ENCODE data around the gene C1orf174.

The C1orf174 gene

DNA sequence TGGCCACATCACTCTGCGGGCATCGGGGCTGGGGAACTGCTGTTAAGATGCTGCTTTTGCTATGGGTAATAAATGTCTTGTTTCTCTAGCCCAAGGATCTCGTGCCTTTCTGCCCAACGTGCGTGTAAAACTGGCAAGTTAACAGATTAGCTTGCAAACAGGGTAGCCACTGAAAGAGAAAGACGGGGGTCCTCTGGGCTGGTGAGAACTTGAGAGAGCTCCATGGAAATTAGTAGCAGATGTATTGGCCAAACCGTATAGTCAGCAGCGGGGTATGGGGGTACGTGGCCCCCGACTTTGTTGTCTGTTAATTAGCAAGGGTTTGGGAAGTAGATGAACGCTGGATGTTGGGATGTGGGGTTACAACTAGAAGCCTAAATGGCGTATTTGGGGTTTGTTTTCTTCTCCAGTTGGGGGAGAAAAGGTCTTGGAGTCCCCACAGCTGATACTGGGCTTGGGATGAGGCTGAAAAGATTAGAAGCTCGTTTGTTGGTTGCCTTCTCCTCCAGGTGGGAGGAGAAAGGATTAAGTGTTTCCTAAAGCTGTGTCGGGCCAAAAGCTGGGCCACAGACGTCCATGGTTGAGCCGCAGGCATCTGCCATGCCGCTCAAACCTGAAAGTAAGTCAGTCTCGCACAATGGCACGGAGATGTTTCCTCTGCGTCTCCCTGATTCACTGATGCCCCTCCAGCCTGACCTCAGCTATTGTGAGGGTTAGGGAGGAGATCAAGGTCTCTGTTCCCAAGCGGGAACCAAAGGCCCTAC is 32.3 kb upstream of the C1orf174 start:
- no peak for ATAC-seq (replicated peaks)

DNA sequence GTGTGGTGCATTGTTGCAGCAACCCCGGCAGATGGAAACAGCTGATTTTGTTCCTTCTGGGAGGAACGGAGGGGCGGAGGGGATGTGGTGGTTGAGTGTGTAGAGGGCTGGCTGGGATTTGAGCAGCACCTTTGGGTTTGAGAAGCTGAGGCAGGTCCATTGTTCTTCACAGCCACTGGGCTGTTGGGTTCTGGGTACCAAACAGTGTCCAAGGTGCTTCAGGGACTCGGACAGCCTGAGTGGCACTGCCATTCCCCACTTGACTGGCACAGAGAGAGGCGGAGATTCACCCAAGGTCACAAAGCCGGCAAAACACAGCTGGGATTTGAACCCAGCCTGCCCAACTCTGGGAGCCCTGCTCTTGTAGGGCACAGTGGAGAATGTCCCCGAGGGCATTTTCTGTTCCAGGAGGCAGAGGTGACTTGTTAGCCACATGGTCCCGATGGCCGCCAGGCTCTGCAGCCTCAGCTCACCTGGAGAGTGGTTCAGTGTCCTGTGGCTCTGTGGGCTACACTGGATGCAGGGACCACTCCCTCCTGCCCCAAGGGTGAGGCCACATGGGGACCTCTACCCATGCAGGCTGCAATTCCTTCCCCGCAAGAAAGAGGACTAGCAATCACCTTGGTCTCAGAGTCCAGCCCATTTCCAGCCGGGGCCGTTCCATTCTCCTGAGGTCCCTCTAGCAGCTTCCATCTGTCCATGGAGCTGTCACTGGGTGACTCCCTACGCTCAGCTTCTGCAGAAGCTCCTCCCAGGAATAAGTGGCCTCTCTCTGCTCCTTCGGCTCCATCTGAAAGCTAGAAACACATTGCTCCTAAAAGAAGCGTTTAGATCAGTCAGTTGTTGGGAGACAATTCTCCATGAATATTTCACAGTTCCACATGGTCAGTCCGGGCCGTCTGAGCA is 31.2 kb upstream of the C1orf174 start:
- no peak overlapping the region for H3K4me3 Mint-ChIP-seq
- H3K9me3 Mint-ChIP-seq, result peaks cover 0 to 5% of the 10 kb centered on the region in 2 donors
- H3K4me1 Mint-ChIP-seq (ENCODE audit: low read depth in 2 of 2), result no peaks in the 10 kb centered on the region
- no peak overlapping the region for H3K27ac Mint-ChIP-seq
- peaks cover 3% of the 10 kb centered on the region for H3K36me3 Mint-ChIP-seq (ENCODE audit: insufficient read depth)
- ATAC-seq (replicated peaks), result no peak
- H3K27me3 Mint-ChIP-seq, result peaks cover 12 to 33% of the 10 kb centered on the region in 2 donors
- no peak for DNase-seq

More for the DNA sequence above, 32.3 kb upstream of the C1orf174 start:
- DNase-seq, result no peak
- Mint-ChIP-seq H3K4me1 (ENCODE audit: low read depth in 2 of 2) (no peaks in the 10 kb centered on the region), H3K4me3 (no peak overlapping the region), H3K27me3 (peaks cover 17 to 29% of the 10 kb centered on the region in 2 donors), H3K9me3 (peaks cover 0 to 5% of the 10 kb centered on the region in 2 donors), H3K36me3 (ENCODE audit: insufficient read depth) (peaks cover 3% of the 10 kb centered on the region), H3K27ac (no peak overlapping the region)

DNA sequence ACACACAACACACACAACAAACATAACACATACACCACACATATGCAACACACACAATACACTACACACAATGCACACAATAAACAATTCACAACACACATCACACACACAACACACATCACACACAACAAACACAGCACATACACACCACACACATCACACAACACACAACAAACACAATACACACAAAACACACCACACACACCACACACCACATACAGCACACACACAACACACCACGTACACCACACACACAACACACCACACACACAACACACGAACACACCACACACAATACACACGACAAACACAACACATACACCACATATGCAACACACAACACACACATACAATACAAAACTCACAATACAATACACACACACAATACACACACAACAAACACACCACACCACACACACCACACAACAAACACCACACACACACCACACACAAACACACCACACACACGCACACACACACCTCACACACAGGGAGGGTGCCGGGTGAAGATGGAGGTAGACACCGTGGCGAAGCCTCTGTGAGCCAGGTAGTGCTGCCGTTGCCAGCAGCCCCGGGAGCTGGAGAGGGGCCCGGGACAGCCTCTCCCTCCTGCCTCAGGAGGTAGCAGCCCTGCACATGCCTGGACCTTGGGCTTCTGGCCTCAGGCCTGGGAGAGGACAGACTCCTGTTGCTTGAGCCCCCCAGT is 30.4 kb upstream of the C1orf174 start:
- Mint-ChIP-seq H3K4me3 (no peak overlapping the region), H3K27me3 (peaks cover 12 to 34% of the 10 kb centered on the region in 2 donors), H3K36me3 (ENCODE audit: insufficient read depth) (peaks cover 3% of the 10 kb centered on the region), H3K9me3 (peaks cover 0 to 5% of the 10 kb centered on the region in 2 donors), H3K4me1 (ENCODE audit: low read depth in 2 of 2) (no peaks in the 10 kb centered on the region), H3K27ac (no peak overlapping the region)
- ATAC-seq (replicated peaks) (no peak), DNase-seq (no peak)

DNA sequence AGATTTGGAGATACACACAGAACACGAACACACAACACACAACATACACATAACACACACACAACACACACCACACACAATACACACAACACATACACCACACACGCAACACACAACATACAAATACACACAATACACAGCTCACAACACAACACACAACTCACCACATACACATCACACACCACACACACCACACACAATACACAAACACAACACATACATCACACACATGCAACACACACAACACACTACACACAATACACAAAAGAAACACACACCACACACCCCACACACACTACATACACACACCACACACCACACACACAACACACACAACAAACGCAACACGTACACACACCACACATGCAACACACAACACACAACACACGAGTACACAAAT is 29.1 kb upstream of the C1orf174 start:
- Mint-ChIP-seq H3K36me3 (ENCODE audit: insufficient read depth) (peaks cover 3% of the 10 kb centered on the region), H3K27me3 (peaks cover 6 to 22% of the 10 kb centered on the region in 2 donors), H3K9me3 (peaks cover 0 to 5% of the 10 kb centered on the region in 2 donors), H3K27ac (peak overlapping the region in 1 of 2 donors; percentile 22), H3K4me1 (ENCODE audit: low read depth in 2 of 2) (no peaks in the 10 kb centered on the region), H3K4me3 (no peak overlapping the region)
- no peak for DNase-seq
- ATAC-seq (replicated peaks), result no peak

DNA sequence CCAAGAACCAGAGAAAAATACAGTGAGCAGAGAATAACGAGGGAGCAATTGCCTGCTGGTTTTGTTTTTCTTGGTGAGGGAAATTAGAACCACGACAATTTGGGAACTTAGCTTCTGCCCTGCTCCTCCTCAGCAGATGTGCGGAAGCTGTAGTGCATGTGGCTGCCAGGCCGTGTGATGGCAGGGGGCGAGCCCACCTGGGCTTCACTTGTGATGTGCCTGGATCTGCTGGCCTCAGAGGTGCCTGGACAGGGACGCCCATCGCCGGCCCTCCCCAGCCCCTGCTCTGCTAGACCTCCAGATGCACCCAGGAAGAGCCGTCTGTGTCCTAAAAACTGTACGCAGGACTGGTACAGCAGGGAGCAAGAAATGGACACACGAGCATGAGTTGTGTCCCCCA is 28.5 kb upstream of the C1orf174 start:
- H3K27me3 Mint-ChIP-seq, result peaks cover under 1 to 24% of the 10 kb centered on the region in 2 donors
- H3K9me3 Mint-ChIP-seq, result peaks cover 0 to 5% of the 10 kb centered on the region in 2 donors
- ATAC-seq (replicated peaks) (no peak), DNase-seq (no peak)
- H3K4me3 Mint-ChIP-seq, result no peak overlapping the region
- H3K4me1 Mint-ChIP-seq (ENCODE audit: low read depth in 2 of 2), result no peaks in the 10 kb centered on the region
- H3K27ac Mint-ChIP-seq, result peak overlapping the region in 1 of 2 donors; percentile 22
- H3K36me3 Mint-ChIP-seq (ENCODE audit: insufficient read depth), result peaks cover 3% of the 10 kb centered on the region

DNA sequence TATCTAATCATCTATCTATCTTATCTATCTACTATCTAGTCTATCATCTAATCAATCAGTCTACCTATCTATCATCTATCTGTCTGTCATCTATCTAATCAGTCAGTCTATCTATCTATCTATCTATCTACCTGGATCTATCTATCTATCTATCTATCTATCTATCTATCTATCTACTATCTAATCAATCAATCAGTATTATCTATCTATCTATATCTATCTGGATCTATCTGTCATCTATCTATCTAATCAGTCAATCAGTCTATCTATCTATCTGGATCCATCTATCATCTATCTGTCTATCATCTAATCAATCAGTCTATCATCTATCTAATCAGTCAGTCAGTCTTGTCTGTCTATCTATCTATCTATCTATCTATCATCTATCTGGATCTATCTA is 26.9 kb upstream of the C1orf174 start:
- peaks cover 0 to 5% of the 10 kb centered on the region in 2 donors for H3K9me3 Mint-ChIP-seq
- ATAC-seq (replicated peaks) (no peak), DNase-seq (no peak)
- peaks cover 0 to 3% of the 10 kb centered on the region in 2 donors for H3K4me1 Mint-ChIP-seq (ENCODE audit: low read depth in 2 of 2)
- no peak overlapping the region for H3K4me3 Mint-ChIP-seq
- peaks cover 3% of the 10 kb centered on the region for H3K36me3 Mint-ChIP-seq (ENCODE audit: insufficient read depth)
- H3K27me3 Mint-ChIP-seq, result peaks cover 0 to 19% of the 10 kb centered on the region in 2 donors
- H3K27ac Mint-ChIP-seq, result no peak overlapping the region

DNA sequence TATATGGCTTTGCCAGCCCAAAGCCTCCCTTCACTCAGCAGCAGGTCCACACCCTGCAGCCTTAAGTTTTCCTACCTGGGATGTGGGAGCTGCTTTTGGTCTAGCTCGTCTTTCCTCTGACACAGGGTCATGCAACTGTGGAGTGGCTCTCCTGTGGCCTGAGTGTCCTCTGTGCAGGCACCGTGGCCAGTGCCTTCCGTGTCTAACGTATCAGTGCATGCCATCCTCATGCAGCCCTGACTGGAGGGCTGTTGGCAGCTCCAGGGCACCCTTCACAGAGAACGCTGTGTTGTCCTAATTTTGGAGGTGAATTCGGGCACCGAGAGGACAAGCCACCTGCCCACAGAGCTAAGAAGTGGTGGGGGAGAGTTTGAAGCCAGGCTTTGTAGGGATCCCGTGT is 25.7 kb upstream of the C1orf174 start:
- peaks cover 2 to 3% of the 10 kb centered on the region in 2 donors for H3K4me1 Mint-ChIP-seq (ENCODE audit: low read depth in 2 of 2)
- peaks cover 3% of the 10 kb centered on the region for H3K36me3 Mint-ChIP-seq (ENCODE audit: insufficient read depth)
- H3K4me3 Mint-ChIP-seq, result no peak overlapping the region
- H3K27me3 Mint-ChIP-seq, result peaks cover 0 to 31% of the 10 kb centered on the region in 2 donors
- DNase-seq (no peak), ATAC-seq (replicated peaks) (no peak)
- H3K9me3 Mint-ChIP-seq, result peaks cover 0 to 5% of the 10 kb centered on the region in 2 donors
- no peak overlapping the region for H3K27ac Mint-ChIP-seq

DNA sequence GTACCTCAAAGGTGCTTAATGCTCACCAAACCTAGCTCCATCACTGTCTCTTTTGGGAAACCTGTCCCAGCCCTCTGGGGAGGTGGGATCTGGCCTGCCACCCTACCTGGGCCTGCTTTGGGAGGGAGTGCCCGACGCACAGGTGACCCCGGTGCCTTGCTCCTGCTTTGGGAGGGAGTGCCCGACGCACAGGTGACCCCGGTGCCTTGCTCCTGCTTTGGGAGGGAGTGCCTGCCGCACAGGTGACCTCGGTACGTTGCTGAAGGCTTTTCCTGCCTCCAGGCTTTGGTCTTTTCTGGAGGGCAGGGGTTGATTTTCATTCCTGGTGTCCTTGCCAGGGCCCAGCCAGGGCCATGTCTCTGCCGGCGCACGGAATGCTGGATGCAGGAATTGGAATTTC is 25.2 kb upstream of the C1orf174 start:
- ATAC-seq (replicated peaks), result no peak
- Mint-ChIP-seq H3K36me3 (ENCODE audit: insufficient read depth) (peaks cover 2% of the 10 kb centered on the region), H3K27me3 (peaks cover 0 to 34% of the 10 kb centered on the region in 2 donors), H3K4me1 (ENCODE audit: low read depth in 2 of 2) (peaks cover 2 to 3% of the 10 kb centered on the region in 2 donors), H3K27ac (no peak overlapping the region), H3K4me3 (no peak overlapping the region), H3K9me3 (peaks cover 0 to 3% of the 10 kb centered on the region in 2 donors)
- no peak for DNase-seq

DNA sequence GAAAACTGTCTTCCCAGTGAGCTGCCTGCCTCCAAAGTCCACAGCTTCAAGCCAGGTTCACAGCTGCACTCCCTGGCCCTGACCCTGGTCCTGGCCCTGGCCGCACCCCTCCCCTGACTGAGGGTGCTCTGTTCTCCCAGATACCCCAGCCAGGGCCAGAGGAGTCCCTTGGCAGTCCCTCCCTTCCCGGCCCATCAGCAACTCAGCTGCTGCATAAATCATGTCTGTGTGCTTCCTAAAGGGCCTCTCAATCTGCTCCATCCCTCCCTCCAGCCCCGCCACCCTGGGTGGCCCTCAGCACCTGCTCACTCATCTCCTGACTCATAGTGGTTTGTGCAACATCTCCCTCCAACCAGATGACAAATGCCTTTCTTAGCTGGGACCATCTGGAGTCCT is 24.8 kb upstream of the C1orf174 start:
- DNase-seq, result no peak
- Mint-ChIP-seq H3K9me3 (no peaks in the 10 kb centered on the region), H3K4me3 (no peak overlapping the region), H3K4me1 (ENCODE audit: low read depth in 2 of 2) (peaks cover 2 to 3% of the 10 kb centered on the region in 2 donors), H3K27me3 (peaks cover 0 to 34% of the 10 kb centered on the region in 2 donors), H3K27ac (no peak overlapping the region), H3K36me3 (ENCODE audit: insufficient read depth) (no peaks in the 10 kb centered on the region)
- ATAC-seq (replicated peaks), result no peak

DNA sequence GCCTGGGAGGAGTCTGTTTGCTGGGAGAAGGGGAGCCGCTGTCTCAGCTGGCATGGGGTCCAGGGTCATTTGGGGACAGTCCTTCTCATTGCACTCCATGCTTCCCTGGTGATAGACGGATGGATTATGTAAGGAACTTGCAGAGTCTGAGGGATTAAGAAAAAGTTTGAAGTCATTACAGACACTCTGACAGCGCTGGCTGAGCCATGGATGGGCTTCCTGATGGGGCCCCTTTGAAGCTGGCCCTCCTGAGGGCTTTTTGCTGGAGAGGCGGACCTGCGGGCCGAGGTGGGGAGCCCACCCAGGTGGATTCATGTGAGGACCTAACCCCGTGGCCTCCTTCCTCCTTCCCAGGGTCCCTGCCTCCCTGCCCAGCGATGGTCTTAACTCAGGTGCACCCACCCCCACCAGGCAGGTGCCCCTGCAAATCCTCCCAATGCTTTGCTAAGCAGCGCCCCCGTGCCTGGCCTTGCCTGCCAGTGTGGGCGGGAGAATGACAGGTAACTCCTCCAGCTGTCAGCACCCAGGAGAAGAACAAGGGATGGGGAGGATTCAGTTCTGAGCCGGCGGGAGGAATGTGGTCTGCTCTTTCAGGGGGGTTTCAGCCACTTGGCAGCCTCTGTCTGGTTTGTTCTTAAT is 24.2 kb upstream of the C1orf174 start:
- Mint-ChIP-seq H3K27me3 (peaks cover 1 to 36% of the 10 kb centered on the region in 2 donors), H3K4me3 (no peak overlapping the region), H3K36me3 (ENCODE audit: insufficient read depth) (no peaks in the 10 kb centered on the region), H3K9me3 (no peaks in the 10 kb centered on the region), H3K27ac (no peak overlapping the region), H3K4me1 (ENCODE audit: low read depth in 2 of 2) (peaks cover 2 to 3% of the 10 kb centered on the region in 2 donors)
- DNase-seq (no peak), ATAC-seq (replicated peaks) (no peak)

DNA sequence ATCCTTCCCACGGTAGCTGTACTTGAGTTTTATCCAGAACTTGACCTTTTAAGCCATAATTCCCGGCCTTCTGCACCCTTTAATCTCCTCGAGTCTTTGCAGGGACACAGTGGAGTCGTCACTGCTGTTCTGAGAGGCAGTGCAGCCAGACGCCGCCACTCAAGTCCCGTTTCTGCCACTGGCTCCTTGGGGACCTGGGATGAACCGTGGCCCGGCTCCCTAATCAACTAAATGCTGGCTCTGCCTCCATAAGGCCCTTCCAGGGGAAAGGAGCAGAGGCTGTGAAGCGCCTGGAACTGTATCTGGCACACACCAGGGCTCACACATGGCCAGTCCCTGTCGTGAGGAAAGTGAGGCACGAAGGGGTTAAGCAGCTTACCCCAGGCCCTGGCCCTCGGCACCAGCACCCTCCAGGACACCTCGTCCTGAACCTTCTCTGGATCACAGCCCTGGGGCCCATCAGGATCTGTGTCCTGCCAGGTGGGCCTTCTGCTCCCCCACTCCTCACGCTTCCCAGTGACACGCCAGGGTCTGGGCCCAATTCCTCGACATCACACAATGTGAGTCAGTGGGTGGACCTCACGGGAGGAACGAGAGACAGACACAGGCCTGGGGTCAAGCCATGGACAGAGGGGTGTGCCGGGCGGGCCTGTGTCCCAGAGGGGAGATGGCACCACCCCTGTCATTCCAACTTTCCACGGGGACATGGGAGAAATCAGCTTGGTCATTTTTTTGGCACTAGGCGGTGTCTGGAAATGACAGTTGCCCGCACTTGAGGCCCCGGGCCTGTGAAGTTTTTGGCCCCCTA is 23.5 kb upstream of the C1orf174 start:
- DNase-seq (no peak), ATAC-seq (replicated peaks) (no peak)
- H3K27me3 Mint-ChIP-seq, result peaks cover 8 to 43% of the 10 kb centered on the region in 2 donors

DNA sequence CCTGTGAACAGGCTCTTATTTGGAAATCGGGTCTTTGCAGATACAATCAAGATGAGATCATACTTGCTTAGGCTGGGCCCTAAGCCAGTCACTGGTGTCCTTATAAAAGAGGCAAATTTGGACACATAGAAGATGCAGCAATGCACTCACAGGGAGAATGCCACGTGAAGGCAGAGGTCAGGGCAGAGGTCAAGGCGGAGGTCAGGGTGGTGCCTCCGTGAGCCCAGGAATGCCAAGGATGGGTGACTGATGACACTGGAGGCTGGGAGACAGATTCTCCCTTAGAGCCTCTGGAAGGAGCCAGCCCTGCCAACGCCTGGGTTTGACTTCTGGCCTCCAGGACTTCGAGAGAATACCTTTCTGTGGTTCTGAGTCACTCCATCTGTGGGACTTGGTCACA is 22.8 kb upstream of the C1orf174 start:
- Mint-ChIP-seq H3K36me3 (ENCODE audit: insufficient read depth) (no peaks in the 10 kb centered on the region), H3K27me3 (peaks cover 12 to 50% of the 10 kb centered on the region in 2 donors), H3K4me3 (no peak overlapping the region), H3K9me3 (no peaks in the 10 kb centered on the region), H3K27ac (peak overlapping the region in 1 of 2 donors; percentile 35), H3K4me1 (ENCODE audit: low read depth in 2 of 2) (peaks cover 2 to 3% of the 10 kb centered on the region in 2 donors)
- ATAC-seq (replicated peaks) (no peak), DNase-seq (no peak)

More for the DNA sequence above, 23.5 kb upstream of the C1orf174 start:
- peaks cover 2 to 3% of the 10 kb centered on the region in 2 donors for H3K4me1 Mint-ChIP-seq (ENCODE audit: low read depth in 2 of 2)
- H3K9me3 Mint-ChIP-seq, result no peaks in the 10 kb centered on the region
- H3K36me3 Mint-ChIP-seq (ENCODE audit: insufficient read depth), result no peaks in the 10 kb centered on the region
- H3K27ac Mint-ChIP-seq, result no peak overlapping the region
- H3K4me3 Mint-ChIP-seq, result no peak overlapping the region

All from effector memory CD8-positive, alpha-beta T cell (primary cell).